Aortic smooth muscle cell (primary cell): Measurements from ENCODE around the gene IL1R2. TPM values are rescaled to one million over a fixed set of nuclear protein-coding genes. Genes with fewer than 3 reads are reported as not detected.

Experiments used
- total RNA-seq: library from RNA; depleted of rRNA; stranded (reverse); fragments of >200 nt; gene quantifications from 2 replicates; pipeline ENCODE4 v1.2.3, GENCODE V29; 2014

The IL1R2 gene, protein sequence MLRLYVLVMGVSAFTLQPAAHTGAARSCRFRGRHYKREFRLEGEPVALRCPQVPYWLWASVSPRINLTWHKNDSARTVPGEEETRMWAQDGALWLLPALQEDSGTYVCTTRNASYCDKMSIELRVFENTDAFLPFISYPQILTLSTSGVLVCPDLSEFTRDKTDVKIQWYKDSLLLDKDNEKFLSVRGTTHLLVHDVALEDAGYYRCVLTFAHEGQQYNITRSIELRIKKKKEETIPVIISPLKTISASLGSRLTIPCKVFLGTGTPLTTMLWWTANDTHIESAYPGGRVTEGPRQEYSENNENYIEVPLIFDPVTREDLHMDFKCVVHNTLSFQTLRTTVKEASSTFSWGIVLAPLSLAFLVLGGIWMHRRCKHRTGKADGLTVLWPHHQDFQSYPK
- total RNA-seq: 0.66 and 0.81 TPM in 2 replicates

DNA sequence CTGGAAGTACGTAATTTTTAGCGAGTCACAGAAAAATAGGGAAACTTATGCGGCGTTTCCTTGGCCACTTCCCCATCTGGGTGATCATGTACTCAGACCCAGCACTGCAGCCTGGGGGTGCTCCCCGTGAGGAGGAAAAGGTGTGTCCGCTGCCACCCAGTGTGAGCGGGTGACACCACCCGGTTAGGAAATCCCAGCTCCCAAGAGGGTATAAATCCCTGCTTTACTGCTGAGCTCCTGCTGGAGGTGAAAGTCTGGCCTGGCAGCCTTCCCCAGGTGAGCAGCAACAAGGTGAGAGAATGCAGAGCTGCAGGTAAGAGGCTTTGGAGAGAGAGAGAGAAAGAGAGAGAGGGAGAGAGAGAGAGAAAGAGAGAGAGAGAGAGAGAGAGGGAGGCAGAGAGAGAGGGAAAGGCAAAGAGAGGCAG lies at the start of gene IL1R2:
Gene IL1R2 (plus strand): TSS at position 240 of the 425 bp plus-strand sequence. CDS start 16,616 bp downstream, outside the sequence.

Other genes with a start within 250 kb of the IL1R2 start
- gene IL1R1, start 150.8 kb downstream of the IL1R2 start, total RNA-seq: 49.0 and 63.5 TPM in 2 replicates
- 0.81 and 2.2 TPM in 2 replicates for gene IL1RL2, start 195.1 kb downstream of the IL1R2 start, total RNA-seq